ENCODE results near the gene MAP2K1. TPM values are rescaled to one million over a fixed set of nuclear protein-coding genes. Genes with fewer than 3 reads are reported as not detected.
A peak's percentile ranks its signal among the peaks of the same experiment; 100 is the strongest.
"Not testable (repeated sequence)": the region's sequence is repeated elsewhere in the genome, so short reads cannot be mapped to it uniquely, and the experiment has no call there.

The MAP2K1 gene
- polyA plus RNA-seq, 1 donor (not counting 4 experiments of a cell fraction or from before 2014, with no cell fraction given): 73.8 TPM

- Histone ChIP-seq H3K9ac (ENCODE audit: control insufficient read depth, extremely low read depth, insufficient read depth, low read length) (peak overlapping the region; percentile 98), H4K20me1 (ENCODE audit: control insufficient read depth, extremely low read depth, insufficient read depth, low read length) (peaks cover 19% of the 10 kb centered on the region), H3K27ac (ENCODE audit: control insufficient read depth, insufficient read depth, low read length) (peak overlapping the region; percentile 99), H3K4me3 (ENCODE audit: control insufficient read depth in 2 of 3, extremely low read depth in 1 of 3, insufficient read depth in 2 of 3, low read depth in 1 of 3, low read length in 3 of 3) (peak overlapping the region; percentile 89 to 99 (median 98)), H3K9me1 (ENCODE audit: control insufficient read depth, extremely low read depth, insufficient read depth, low read length) (no peaks in the 10 kb centered on the region), H3K36me3 (ENCODE audit: control insufficient read depth in 2 of 2, extremely low read depth in 1 of 2, insufficient read depth in 2 of 2, low read length in 2 of 2) (peaks cover 29 to 45% of the 10 kb centered on the region in 2 experiments), H3K4me1 (ENCODE audit: control insufficient read depth, extremely low read depth, insufficient read depth, low read length) (peaks cover 17% of the 10 kb centered on the region), H3K79me2 (ENCODE audit: control insufficient read depth, insufficient read depth, low read length) (peaks cover 68% of the 10 kb centered on the region), H3K27me3 (ENCODE audit: control insufficient read depth, extremely low read depth, insufficient read depth, low read length) (no peaks in the 10 kb centered on the region), H3K4me2 (ENCODE audit: control insufficient read depth, extremely low read depth, insufficient read depth, low read depth, low read length) (peak overlapping the region; percentile 92), H2AFZ (ENCODE audit: control insufficient read depth, low read length) (no peak overlapping the region), H3K9me3 (ENCODE audit: control insufficient read depth, low read depth, low read length) (no peaks in the 10 kb centered on the region)
- FAIRE-seq: no peak
- no peak for DNase-seq (ENCODE audit: low read depth, low spot score)
- TF ChIP-seq CTCF (optimal IDR thresholded peaks at IDR 0.05 in 1 of 3, IDR thresholded peaks at IDR 0.05 in 1 of 3, conservative IDR thresholded peaks at IDR 0.05 in 1 of 3; ENCODE audit: extremely low read depth in 1 of 3, insufficient read depth in 2 of 3, low read length in 3 of 3) (no peak), EZH2 (IDR thresholded peaks at IDR 0.05; ENCODE audit: low read length) (no peak)
- dilution Hi-C loops (cut with MboI; ENCODE audit: extremely low pct_ligation_motif_present, low sequenced_read_pairs): no loop called here
Measured at GRCh38 chr15:66502491-66502890, 115.8 kb downstream of the MAP2K1 start.

- peak overlapping the region; percentile 98 for H3K9ac ChIP-seq (ENCODE audit: control insufficient read depth, extremely low read depth, insufficient read depth, low read length)
- H3K79me2 ChIP-seq (ENCODE audit: control insufficient read depth, insufficient read depth, low read length): peaks cover 73% of the 10 kb centered on the region
- DNase-seq (ENCODE audit: low read depth, low spot score); dilution Hi-C loops (cut with MboI; ENCODE audit: extremely low pct_ligation_motif_present, low sequenced_read_pairs); H2AFZ ChIP-seq (ENCODE audit: control insufficient read depth, low read length); H3K27me3 ChIP-seq (ENCODE audit: control insufficient read depth, extremely low read depth, insufficient read depth, low read length); H3K9me3 ChIP-seq (ENCODE audit: control insufficient read depth, low read depth, low read length); FAIRE-seq; H3K9me1 ChIP-seq (ENCODE audit: control insufficient read depth, extremely low read depth, insufficient read depth, low read length): not testable (repeated sequence)
- peak overlapping the region; percentile 92 for H3K4me2 ChIP-seq (ENCODE audit: control insufficient read depth, extremely low read depth, insufficient read depth, low read depth, low read length)
- peak overlapping the region; percentile 89 to 99 (median 98) for H3K4me3 ChIP-seq (ENCODE audit: control insufficient read depth in 2 of 3, extremely low read depth in 1 of 3, insufficient read depth in 2 of 3, low read depth in 1 of 3, low read length in 3 of 3)
- peaks cover 17% of the 10 kb centered on the region for H3K4me1 ChIP-seq (ENCODE audit: control insufficient read depth, extremely low read depth, insufficient read depth, low read length)
- peaks cover 19% of the 10 kb centered on the region for H4K20me1 ChIP-seq (ENCODE audit: control insufficient read depth, extremely low read depth, insufficient read depth, low read length)
- H3K36me3 ChIP-seq (ENCODE audit: control insufficient read depth in 2 of 2, extremely low read depth in 1 of 2, insufficient read depth in 2 of 2, low read length in 2 of 2): peaks cover 27 to 42% of the 10 kb centered on the region in 2 experiments
- peak overlapping the region; percentile 99 for H3K27ac ChIP-seq (ENCODE audit: control insufficient read depth, insufficient read depth, low read length)
Measured at GRCh38 chr15:66503041-66503648, 116.4 kb downstream of the MAP2K1 start.
